ENCODE data around the gene TOPAZ1. TPM values are rescaled to one million over a fixed set of nuclear protein-coding genes. Genes with fewer than 3 reads are reported as not detected.
A peak's percentile ranks its signal among the peaks of the same experiment; 100 is the strongest.

TOPAZ1 gene
- total and polyA plus RNA-seq, 9 of the 15 experiments (the other 6 are each of a cell fraction or from before 2014, with no cell fraction given), result 0.01 TPM; not detected in 8

DNA sequence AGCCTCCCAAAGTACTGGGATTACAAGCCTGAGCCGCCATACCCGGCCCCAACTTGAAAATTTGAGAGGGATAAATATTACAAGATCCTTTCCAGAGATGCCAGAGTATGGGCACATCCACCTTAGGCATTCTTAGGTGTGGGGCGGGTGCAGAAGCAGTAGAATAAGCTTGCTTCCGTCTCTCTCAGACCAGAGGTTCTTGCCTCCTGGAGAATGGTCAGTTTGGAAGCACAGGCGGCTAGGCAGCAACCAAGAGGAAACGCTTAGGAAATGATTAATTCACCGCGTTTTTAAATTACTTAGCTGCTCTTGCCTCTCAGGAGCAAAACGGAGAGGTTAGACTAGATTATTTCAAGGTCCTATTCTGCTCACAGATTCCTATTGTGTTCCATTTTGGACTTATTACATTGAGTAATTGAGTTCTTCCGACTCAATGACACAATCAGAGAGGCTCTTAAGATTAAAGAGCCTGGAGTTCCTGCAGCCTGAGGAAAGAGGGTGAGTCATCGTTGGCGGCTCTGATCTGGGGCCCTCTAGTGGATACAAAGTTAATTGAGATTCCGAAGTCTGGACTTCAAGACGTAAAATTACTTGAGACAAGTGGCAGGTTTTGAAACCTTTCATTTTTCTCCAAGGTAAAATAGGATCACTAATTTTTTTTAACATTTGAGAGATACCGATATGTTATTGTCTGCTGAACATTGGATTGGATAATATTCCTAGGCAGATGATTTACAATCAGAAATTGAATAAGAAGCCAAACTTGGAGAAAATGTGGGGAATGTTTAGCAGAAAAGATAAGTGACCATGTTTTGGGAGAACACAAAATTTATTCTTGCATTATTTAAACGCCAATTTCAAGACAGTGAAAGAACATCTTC, 5.8 kb upstream of the TOPAZ1 start (continued):
- peak; percentile 99 for TF ChIP-seq JUN (IDR thresholded peaks at IDR 0.05; ENCODE audit: borderline replicate concordance, low read depth, low read length)
- TF ChIP-seq JUN (CRISPR knock-in tag; IDR thresholded peaks at IDR 0.05; ENCODE audit: borderline replicate concordance), result 0 out of 2 replicates have a peak, but pooled peaks have one; percentile 69
- TF ChIP-seq NFE2L1 (tag; IDR thresholded peaks at IDR 0.05; ENCODE audit: borderline replicate concordance, low read depth), result peak; percentile 50; the same call in 1 of the 2 replicates
- no peak for TF ChIP-seq ZBTB26 (CRISPR knock-in tag; IDR thresholded peaks at IDR 0.05)
- no peak for TF ChIP-seq ZNF696 (CRISPR knock-in tag; conservative IDR thresholded peaks at IDR 0.05)
- TF ChIP-seq RBFOX2 (IDR thresholded peaks at IDR 0.05; ENCODE audit: low read depth, low read length), result no peak
- no peak for TF ChIP-seq ZNF79 (CRISPR knock-in tag; IDR thresholded peaks at IDR 0.05; ENCODE audit: low read depth)
- no peak for TF ChIP-seq CHD2 (IDR thresholded peaks at IDR 0.05; ENCODE audit: low read depth, low read length)
- TF ChIP-seq ZBTB17 (CRISPR knock-in tag; IDR thresholded peaks at IDR 0.05), result no peak
- no peak for TF ChIP-seq MBD2 (IDR thresholded peaks at IDR 0.05; ENCODE audit: borderline replicate concordance, low read depth)
- TF ChIP-seq, protein P1, sequence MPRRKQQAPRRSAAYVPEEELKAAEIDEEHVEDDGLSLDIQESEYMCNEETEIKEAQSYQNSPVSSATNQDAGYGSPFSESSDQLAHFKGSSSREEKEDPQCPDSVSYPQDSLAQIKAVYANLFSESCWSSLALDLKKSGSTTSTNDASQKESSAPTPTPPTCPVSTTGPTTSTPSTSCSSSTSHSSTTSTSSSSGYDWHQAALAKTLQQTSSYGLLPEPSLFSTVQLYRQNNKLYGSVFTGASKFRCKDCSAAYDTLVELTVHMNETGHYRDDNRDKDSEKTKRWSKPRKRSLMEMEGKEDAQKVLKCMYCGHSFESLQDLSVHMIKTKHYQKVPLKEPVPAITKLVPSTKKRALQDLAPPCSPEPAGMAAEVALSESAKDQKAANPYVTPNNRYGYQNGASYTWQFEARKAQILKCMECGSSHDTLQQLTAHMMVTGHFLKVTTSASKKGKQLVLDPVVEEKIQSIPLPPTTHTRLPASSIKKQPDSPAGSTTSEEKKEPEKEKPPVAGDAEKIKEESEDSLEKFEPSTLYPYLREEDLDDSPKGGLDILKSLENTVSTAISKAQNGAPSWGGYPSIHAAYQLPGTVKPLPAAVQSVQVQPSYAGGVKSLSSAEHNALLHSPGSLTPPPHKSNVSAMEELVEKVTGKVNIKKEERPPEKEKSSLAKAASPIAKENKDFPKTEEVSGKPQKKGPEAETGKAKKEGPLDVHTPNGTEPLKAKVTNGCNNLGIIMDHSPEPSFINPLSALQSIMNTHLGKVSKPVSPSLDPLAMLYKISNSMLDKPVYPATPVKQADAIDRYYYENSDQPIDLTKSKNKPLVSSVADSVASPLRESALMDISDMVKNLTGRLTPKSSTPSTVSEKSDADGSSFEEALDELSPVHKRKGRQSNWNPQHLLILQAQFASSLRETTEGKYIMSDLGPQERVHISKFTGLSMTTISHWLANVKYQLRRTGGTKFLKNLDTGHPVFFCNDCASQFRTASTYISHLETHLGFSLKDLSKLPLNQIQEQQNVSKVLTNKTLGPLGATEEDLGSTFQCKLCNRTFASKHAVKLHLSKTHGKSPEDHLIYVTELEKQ (CRISPR knock-in tag; IDR thresholded peaks at IDR 0.05), result no peak
- TF ChIP-seq RBBP5 (IDR thresholded peaks at IDR 0.05; ENCODE audit: borderline replicate concordance, insufficient read depth, low read length, poor library complexity, severe bottlenecking), result no peak
- peak; percentile 33 for TF ChIP-seq TAF1 (IDR thresholded peaks at IDR 0.05; ENCODE audit: control insufficient read depth, extremely low read depth, insufficient read depth, low read length, severe bottlenecking)
- TF ChIP-seq FOXK2 (conservative IDR thresholded peaks at IDR 0.05 in 1 of 2, IDR thresholded peaks at IDR 0.05 in 1 of 2; ENCODE audit: low read depth in 2 of 2), result no peak
- TF ChIP-seq SRSF3 (IDR thresholded peaks at IDR 0.05; ENCODE audit: insufficient read depth, low read length), result no peak
- peak; percentile 92 for TF ChIP-seq JUNB (CRISPR knock-in tag; conservative IDR thresholded peaks at IDR 0.05)
- TF ChIP-seq ILF3 (IDR thresholded peaks at IDR 0.05; ENCODE audit: borderline replicate concordance), result 0 out of 2 replicates have a peak, but pooled peaks have one; percentile 44
- no peak for TF ChIP-seq YY1 (IDR thresholded peaks at IDR 0.05; ENCODE audit: borderline replicate concordance in 1 of 3, control insufficient read depth in 1 of 3, extremely low read depth in 1 of 3, insufficient read depth in 3 of 3, insufficient read length in 1 of 3, insufficient replicate concordance in 2 of 3, low read depth in 1 of 3, low read length in 2 of 3)
- TF ChIP-seq, protein P2, sequence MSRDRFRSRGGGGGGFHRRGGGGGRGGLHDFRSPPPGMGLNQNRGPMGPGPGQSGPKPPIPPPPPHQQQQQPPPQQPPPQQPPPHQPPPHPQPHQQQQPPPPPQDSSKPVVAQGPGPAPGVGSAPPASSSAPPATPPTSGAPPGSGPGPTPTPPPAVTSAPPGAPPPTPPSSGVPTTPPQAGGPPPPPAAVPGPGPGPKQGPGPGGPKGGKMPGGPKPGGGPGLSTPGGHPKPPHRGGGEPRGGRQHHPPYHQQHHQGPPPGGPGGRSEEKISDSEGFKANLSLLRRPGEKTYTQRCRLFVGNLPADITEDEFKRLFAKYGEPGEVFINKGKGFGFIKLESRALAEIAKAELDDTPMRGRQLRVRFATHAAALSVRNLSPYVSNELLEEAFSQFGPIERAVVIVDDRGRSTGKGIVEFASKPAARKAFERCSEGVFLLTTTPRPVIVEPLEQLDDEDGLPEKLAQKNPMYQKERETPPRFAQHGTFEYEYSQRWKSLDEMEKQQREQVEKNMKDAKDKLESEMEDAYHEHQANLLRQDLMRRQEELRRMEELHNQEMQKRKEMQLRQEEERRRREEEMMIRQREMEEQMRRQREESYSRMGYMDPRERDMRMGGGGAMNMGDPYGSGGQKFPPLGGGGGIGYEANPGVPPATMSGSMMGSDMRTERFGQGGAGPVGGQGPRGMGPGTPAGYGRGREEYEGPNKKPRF (IDR thresholded peaks at IDR 0.05; ENCODE audit: low read depth, low read length), result no peak

Data from K562 (cell line).